ENCODE results near the gene MOCS3. TPM values are rescaled to one million over a fixed set of nuclear protein-coding genes. Genes with fewer than 3 reads are reported as not detected.
A peak's percentile ranks its signal among the peaks of the same experiment; 100 is the strongest.

MOCS3 gene
- total and polyA plus RNA-seq, 2 of the 4 experiments (the other 2 are of a cell fraction) = 3.3 to 9.9 TPM

GRCh38 chr20:50921803-50922501, 36.7 kb upstream of the MOCS3 start:
- peaks cover 3 to 56% of the 10 kb centered on the region in 2 experiments; a peak in 3 of 4 replicates for H3K79me1 ChIP-seq (ENCODE audit: low read depth in 1 of 2, low read length in 2 of 2)
- H3K4me3 ChIP-seq (ENCODE audit: insufficient read depth, low read depth, low read length) = no peak overlapping the region
- WGBS, 2 experiments (ENCODE audit: extremely low coverage in 2 of 2, insufficient read length in 1 of 2) = no CpG with 5 or more reads among the region's 8 CpGs
- no peak overlapping the region for H4K8ac ChIP-seq (ENCODE audit: low read depth in 2 of 2, low read length in 2 of 2)
- no peak for ATAC-seq (ENCODE audit: low read depth)
- H2BK15ac ChIP-seq (ENCODE audit: low read depth, low read length) = no peak overlapping the region
- no peak overlapping the region for H2AK9ac ChIP-seq (replicated peaks; ENCODE audit: low read depth, low read length, poor library complexity)
- peaks cover 10% of the 10 kb centered on the region for H3K36me3 ChIP-seq (ENCODE audit: control insufficient read depth, insufficient read depth, low read length)
- H2AK5ac ChIP-seq (ENCODE audit: low read depth, low read length) = no peak overlapping the region
- H4K5ac ChIP-seq (ENCODE audit: low read depth, low read length) = no peak overlapping the region
- H4K91ac ChIP-seq (ENCODE audit: insufficient read depth, low read depth, low read length) = no peak overlapping the region
- no peak overlapping the region for H3K18ac ChIP-seq (ENCODE audit: low read depth, low read length)
- H3K9ac ChIP-seq (ENCODE audit: low read depth, low read length) = no peak overlapping the region
- ChIA-PET POLR2A (ENCODE audit: unreplicated experiment) (no interaction called here), CTCF (interaction anchor here (1.1 kb wide), 1 partner anchor 129 kb away, joined by 4 read pairs; no protein-coding TSS in a partner anchor)
- no peak overlapping the region for H3K27ac ChIP-seq (ENCODE audit: insufficient read depth, low read length)
- no peak overlapping the region for H2BK20ac ChIP-seq (ENCODE audit: low read depth, low read length)
- H3K14ac ChIP-seq (replicated peaks; ENCODE audit: low read depth, low read length) = no peak overlapping the region
- H3K4ac ChIP-seq (ENCODE audit: low read depth, low read length) = no peak overlapping the region
- H3K27me3 ChIP-seq (ENCODE audit: control insufficient read depth, insufficient read depth, low read length) = no peaks in the 10 kb centered on the region
- dilution Hi-C loops (cut with HindIII; ENCODE audit: low sequenced_read_pairs, unreplicated experiment) (loop anchor here (25.0 kb wide), 1 partner anchor 110 kb away; no protein-coding TSS in a partner anchor), in situ Hi-C loops (cut with MboI; ENCODE audit: low sequenced_read_pairs) (no loop called here), intact Hi-C loops (cut with micrococcal nuclease) (no loop called here)
- no peak overlapping the region for H2AFZ ChIP-seq (replicated peaks; ENCODE audit: low read length, poor library complexity)
- peaks cover 15% of the 10 kb centered on the region for H3K4me1 ChIP-seq (ENCODE audit: control insufficient read depth, insufficient read depth, low read length)
- peaks cover 95% of the 10 kb centered on the region for H4K20me1 ChIP-seq (ENCODE audit: insufficient read depth, low read length)
- H2BK120ac ChIP-seq (ENCODE audit: low read depth, low read length) = no peak overlapping the region
- H3K4me2 ChIP-seq (ENCODE audit: low read depth, low read length) = peak overlapping the region; percentile 34; the same call in 1 of the 2 replicates
- TF ChIP-seq NFE2L2 (IDR thresholded peaks at IDR 0.05; ENCODE audit: low read depth, low read length) (no peak), MAFK (IDR thresholded peaks at IDR 0.05; ENCODE audit: low read depth, low read length) (no peak), RFX5 (IDR thresholded peaks at IDR 0.05; ENCODE audit: low read depth, low read length) (no peak), FOS (IDR thresholded peaks at IDR 0.05; ENCODE audit: low read depth, low read length) (no peak), SMC3 (IDR thresholded peaks at IDR 0.05; ENCODE audit: low read depth, low read length) (no peak), MAZ (IDR thresholded peaks at IDR 0.05; ENCODE audit: borderline replicate concordance, low read depth, low read length) (no peak), RCOR1 (IDR thresholded peaks at IDR 0.05; ENCODE audit: insufficient replicate concordance, low read length) (no peak), RAD21 (IDR thresholded peaks at IDR 0.05; ENCODE audit: low read length) (no peak), BHLHE40 (IDR thresholded peaks at IDR 0.05; ENCODE audit: low read depth, low read length) (no peak), CHD1 (IDR thresholded peaks at IDR 0.05; ENCODE audit: low read depth, low read length) (no peak), ELK1 (IDR thresholded peaks at IDR 0.05; ENCODE audit: borderline replicate concordance, low read depth, low read length) (no peak), CEBPB (IDR thresholded peaks at IDR 0.05; ENCODE audit: low read depth, low read length) (no peak), POLR2A (IDR thresholded peaks at IDR 0.05; ENCODE audit: low read depth, low read length) (no peak)
- TF ChIP-seq, protein P1, sequence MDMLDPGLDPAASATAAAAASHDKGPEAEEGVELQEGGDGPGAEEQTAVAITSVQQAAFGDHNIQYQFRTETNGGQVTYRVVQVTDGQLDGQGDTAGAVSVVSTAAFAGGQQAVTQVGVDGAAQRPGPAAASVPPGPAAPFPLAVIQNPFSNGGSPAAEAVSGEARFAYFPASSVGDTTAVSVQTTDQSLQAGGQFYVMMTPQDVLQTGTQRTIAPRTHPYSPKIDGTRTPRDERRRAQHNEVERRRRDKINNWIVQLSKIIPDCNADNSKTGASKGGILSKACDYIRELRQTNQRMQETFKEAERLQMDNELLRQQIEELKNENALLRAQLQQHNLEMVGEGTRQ (IDR thresholded peaks at IDR 0.05; ENCODE audit: low read depth, low read length) = no peak
- H2BK5ac ChIP-seq (ENCODE audit: low read depth, low read length, poor library complexity, severe bottlenecking) = no peak overlapping the region
- no peak overlapping the region for H3K56ac ChIP-seq (ENCODE audit: extremely low read depth, insufficient read depth, low read length)
- no TSS peak for BruUV-seq (replicated peaks)
- DNase-seq = no peak
- no peaks in the 10 kb centered on the region for H3K9me3 ChIP-seq (ENCODE audit: control insufficient read depth, insufficient read depth, low read length)
- no peak overlapping the region for H3K23ac ChIP-seq (ENCODE audit: low read depth, low read length)
- H3K9me1 ChIP-seq (ENCODE audit: insufficient read depth, low read length) = peaks cover 9% of the 10 kb centered on the region
